Inflammatory macrophage treated with lipopolysaccharide for 4 hours (primary cell): Measurements from ENCODE around the gene OR52E1.
"Not testable (repeated sequence)": the region's sequence is repeated elsewhere in the genome, so short reads cannot be mapped to it uniquely, and the experiment has no call there.

Source experiments
- DNase-seq: peaks from one replicate; pipeline ENCODE4 v3.0.0-alpha.2; 2020

The OR52E1 gene

GRCh38 chr11:5069272-5069671 is at the start of gene OR52E1:
TSS of gene OR52E1 (plus strand) at chr11:5069572.
- DNase-seq = no peak

GRCh38 chr11:5021996-5022395 is 47.4 kb upstream of the OR52E1 start:
- no peak for DNase-seq

GRCh38 chr11:5036669-5037068 is 32.7 kb upstream of the OR52E1 start:
- no peak for DNase-seq

GRCh38 chr11:5037926-5038325 is 31.4 kb upstream of the OR52E1 start:
- DNase-seq = no peak

- no peak for DNase-seq
Observed at GRCh38 chr11:5038341-5038740, 31.0 kb upstream of the OR52E1 start.

- DNase-seq = no peak
Observed at GRCh38 chr11:5040876-5041275, 28.5 kb upstream of the OR52E1 start.

GRCh38 chr11:5042091-5042490 is 27.3 kb upstream of the OR52E1 start:
- DNase-seq = no peak

GRCh38 chr11:5043380-5043779 is 26.0 kb upstream of the OR52E1 start:
- DNase-seq = no peak

- no peak for DNase-seq
Observed at GRCh38 chr11:5046226-5046625, 23.1 kb upstream of the OR52E1 start, which contains the start of gene OR52J3. TSS of gene OR52J3 (plus strand) at chr11:5046526. CDS start at chr11:5046526, 0 bp downstream.

- no peak for DNase-seq
Observed at GRCh38 chr11:5046754-5047330, 22.5 kb upstream of the OR52E1 start.

- not testable (repeated sequence) for DNase-seq
Observed at GRCh38 chr11:5058679-5059078, 10.7 kb upstream of the OR52E1 start.

- DNase-seq = no peak
Observed at GRCh38 chr11:5059391-5059790, 10.0 kb upstream of the OR52E1 start, which contains the start of gene OR52E2. TSS of gene OR52E2 (minus strand) at chr11:5059627. CDS start at chr11:5059627, 0 bp downstream.

GRCh38 chr11:5065027-5065426 is 4.3 kb upstream of the OR52E1 start:
- no peak for DNase-seq

- no peak for DNase-seq
Observed at GRCh38 chr11:5071799-5072198, 2.4 kb downstream of the OR52E1 start.

GRCh38 chr11:5081405-5081804 is 12.0 kb downstream of the OR52E1 start:
- DNase-seq = no peak

GRCh38 chr11:5083602-5084001 is 14.2 kb downstream of the OR52E1 start:
- no peak for DNase-seq

- DNase-seq = no peak
Observed at GRCh38 chr11:5088556-5088955, 19.2 kb downstream of the OR52E1 start.

GRCh38 chr11:5090668-5091067 is 21.3 kb downstream of the OR52E1 start:
- DNase-seq = no peak

- no peak for DNase-seq
Observed at GRCh38 chr11:5092821-5093585, 23.6 kb downstream of the OR52E1 start.

- no peak for DNase-seq
Observed at GRCh38 chr11:5096011-5096410, 26.6 kb downstream of the OR52E1 start.

GRCh38 chr11:5102246-5102645 is 32.9 kb downstream of the OR52E1 start:
- no peak for DNase-seq

GRCh38 chr11:5103066-5103465 is 33.7 kb downstream of the OR52E1 start:
- DNase-seq = no peak

- DNase-seq = no peak
Observed at GRCh38 chr11:5107285-5107684, 37.9 kb downstream of the OR52E1 start.

GRCh38 chr11:5115339-5115738 is 46.0 kb downstream of the OR52E1 start:
- no peak for DNase-seq

GRCh38 chr11:5117588-5117987 is 48.2 kb downstream of the OR52E1 start:
- DNase-seq = no peak
